ENCODE measurements around the gene TCAP.

The TCAP gene

GRCh38 chr17:39664581-39665561 lies at the start of gene TCAP:
TSS of gene TCAP (plus strand) at chr17:39665349. CDS start at chr17:39665360, 11 bp downstream.
- no peak within 1 kb of the TSS for H3K27ac ChIP-seq (ENCODE audit: low read depth, low read length, poor library complexity, severe bottlenecking)
- no peaks in the 10 kb centered on the region for H3K79me2 ChIP-seq (ENCODE audit: insufficient read depth, low read length)
- no peak within 1 kb of the TSS for H3K4me2 ChIP-seq (ENCODE audit: low read length)
- TF ChIP-seq EZH2 (IDR thresholded peaks at IDR 0.05; ENCODE audit: borderline replicate concordance, low read length) (no peak), CTCF (IDR thresholded peaks at IDR 0.05; ENCODE audit: low read length) (no peak)
- no peaks in the 10 kb centered on the region for H3K9me3 ChIP-seq (ENCODE audit: low read length)
- no peak within 1 kb of the TSS for H3K4me3 ChIP-seq (ENCODE audit: low read depth, low read length, poor library complexity, severe bottlenecking)
- H4K20me1 ChIP-seq (ENCODE audit: insufficient read depth, low read length): no peaks in the 10 kb centered on the region
- H3F3A ChIP-seq (ENCODE audit: insufficient read depth, low read length): no peaks in the 10 kb centered on the region
- no peak within 1 kb of the TSS for H3K9ac ChIP-seq (ENCODE audit: low read length)
- no peaks in the 10 kb centered on the region for H3K9me2 ChIP-seq (ENCODE audit: low read depth, low read length)
- peaks cover 11% of the 10 kb centered on the region for H3K4me1 ChIP-seq (ENCODE audit: insufficient read depth, low read length, severe bottlenecking)
- H3K27me3 ChIP-seq (ENCODE audit: insufficient read depth, low read length): peaks cover 13% of the 10 kb centered on the region; the same call in 1 of the 2 replicates
- H2AFZ ChIP-seq (ENCODE audit: low read length): no peak within 1 kb of the TSS
- H3K36me3 ChIP-seq (ENCODE audit: insufficient read depth, low read length): peaks cover 27% of the 10 kb centered on the region; the same call in 1 of the 2 replicates

GRCh38 chr17:39615434-39615833 lies 49.7 kb upstream of the TCAP start:
- Histone ChIP-seq H4K20me1 (ENCODE audit: insufficient read depth, low read length) (no peaks in the 10 kb centered on the region), H3F3A (ENCODE audit: insufficient read depth, low read length) (0 out of 2 replicates have a peak, but pooled peaks cover 2% of the 10 kb centered on the region), H3K27ac (ENCODE audit: low read depth, low read length, poor library complexity, severe bottlenecking) (no peak overlapping the region), H3K9me3 (ENCODE audit: low read length) (no peaks in the 10 kb centered on the region), H3K4me3 (ENCODE audit: low read depth, low read length, poor library complexity, severe bottlenecking) (no peak overlapping the region), H3K4me2 (ENCODE audit: low read length) (no peak overlapping the region), H3K79me2 (ENCODE audit: insufficient read depth, low read length) (no peaks in the 10 kb centered on the region), H2AFZ (ENCODE audit: low read length) (no peak overlapping the region), H3K27me3 (ENCODE audit: insufficient read depth, low read length) (no peaks in the 10 kb centered on the region; the same call in 1 of the 2 replicates), H3K9me2 (ENCODE audit: low read depth, low read length) (no peaks in the 10 kb centered on the region), H3K9ac (ENCODE audit: low read length) (no peak overlapping the region), H3K4me1 (ENCODE audit: insufficient read depth, low read length, severe bottlenecking) (peaks cover 13% of the 10 kb centered on the region), H3K36me3 (ENCODE audit: insufficient read depth, low read length) (no peaks in the 10 kb centered on the region)
- no peak for TF ChIP-seq EZH2 (IDR thresholded peaks at IDR 0.05; ENCODE audit: borderline replicate concordance, low read length)
- TF ChIP-seq CTCF (IDR thresholded peaks at IDR 0.05; ENCODE audit: low read length): no peak

- H2AFZ ChIP-seq (ENCODE audit: low read length): no peak overlapping the region
- no peaks in the 10 kb centered on the region for H4K20me1 ChIP-seq (ENCODE audit: insufficient read depth, low read length)
- peak overlapping the region; percentile 74; the same call in 1 of the 2 replicates for H3K9ac ChIP-seq (ENCODE audit: low read length)
- H3F3A ChIP-seq (ENCODE audit: insufficient read depth, low read length): 0 out of 2 replicates have a peak, but pooled peaks cover 2% of the 10 kb centered on the region
- TF ChIP-seq CTCF (IDR thresholded peaks at IDR 0.05; ENCODE audit: low read length) (no peak), EZH2 (IDR thresholded peaks at IDR 0.05; ENCODE audit: borderline replicate concordance, low read length) (no peak)
- H3K9me3 ChIP-seq (ENCODE audit: low read length): no peaks in the 10 kb centered on the region
- no peaks in the 10 kb centered on the region for H3K36me3 ChIP-seq (ENCODE audit: insufficient read depth, low read length)
- peaks cover 14% of the 10 kb centered on the region for H3K4me1 ChIP-seq (ENCODE audit: insufficient read depth, low read length, severe bottlenecking)
- no peaks in the 10 kb centered on the region; the same call in 1 of the 2 replicates for H3K27me3 ChIP-seq (ENCODE audit: insufficient read depth, low read length)
- H3K4me2 ChIP-seq (ENCODE audit: low read length): peak overlapping the region; percentile 88
- no peaks in the 10 kb centered on the region for H3K79me2 ChIP-seq (ENCODE audit: insufficient read depth, low read length)
- H3K4me3 ChIP-seq (ENCODE audit: low read depth, low read length, poor library complexity, severe bottlenecking): peak overlapping the region; percentile 63
- H3K9me2 ChIP-seq (ENCODE audit: low read depth, low read length): no peaks in the 10 kb centered on the region
- H3K27ac ChIP-seq (ENCODE audit: low read depth, low read length, poor library complexity, severe bottlenecking): no peak overlapping the region
These were observed 48.1 kb upstream of the TCAP start for GRCh38 chr17:39617100-39617445.

Measured in OCI-LY1 (cell line).